OCI-LY1 (cell line): ENCODE results near the gene IPO13.

Experiments used
- H2AFZ ChIP-seq: fragments of 200-600 bp; sonication (generic), shearing (Covaris generic); 2 replicates; pipeline ENCODE4 v1.6.0; 2014; ENCODE audit warnings: antibody characterized with exemption, mild to moderate bottlenecking, low read length
- H3F3A ChIP-seq: fragments of 200-600 bp; sonication (generic), shearing (Covaris generic); 2 replicates; pipeline ENCODE4 v1.6.0; 2014; ENCODE audit warnings: mild to moderate bottlenecking, antibody characterized with exemption, low read length, moderate library complexity; ENCODE audit not compliant: insufficient read depth
- H3K27ac ChIP-seq: fragments of 200-600 bp; sonication (generic); 2 replicates; pipeline ENCODE4 v1.5.1; 2014; ENCODE audit warnings: low read length, mixed run types, mild to moderate bottlenecking, low read depth; ENCODE audit not compliant: poor library complexity, severe bottlenecking
- H3K27me3 ChIP-seq: fragments of 200-600 bp; sonication (generic); 2 replicates; pipeline ENCODE4 v1.6.0; 2014; ENCODE audit warnings: antibody characterized with exemption, mild to moderate bottlenecking, low read length, moderate library complexity; ENCODE audit not compliant: insufficient read depth
- H3K36me3 ChIP-seq: fragments of 200-600 bp; sonication (generic); 2 replicates; pipeline ENCODE4 v1.6.1; 2014; ENCODE audit warnings: mild to moderate bottlenecking, antibody characterized with exemption, low read length, moderate library complexity, mixed read lengths; ENCODE audit not compliant: insufficient read depth
- H3K4me1 ChIP-seq: fragments of 200-600 bp; sonication (generic); 2 replicates; pipeline ENCODE4 v1.5.1; 2014; ENCODE audit warnings: mild to moderate bottlenecking, low read length, moderate library complexity; ENCODE audit not compliant: insufficient read depth, severe bottlenecking
- H3K4me2 ChIP-seq: fragments of 200-600 bp; sonication (generic), shearing (Covaris generic); 2 replicates; pipeline ENCODE4 v1.6.1; 2014; ENCODE audit warnings: low read length
- H3K4me3 ChIP-seq: fragments of 200-600 bp; sonication (generic); 2 replicates; pipeline ENCODE4 v1.5.1; 2014; ENCODE audit warnings: low read length, low read depth, mild to moderate bottlenecking, mixed read lengths; ENCODE audit not compliant: poor library complexity, severe bottlenecking
- H3K79me2 ChIP-seq: fragments of 200-600 bp; shearing (Covaris generic); 2 replicates; pipeline ENCODE4 v1.6.1; 2016; ENCODE audit warnings: mixed run types, low read length, mixed read lengths; ENCODE audit not compliant: insufficient read depth
- H3K9ac ChIP-seq: fragments of 200-600 bp; sonication (generic), shearing (Covaris generic); 2 replicates; pipeline ENCODE4 v1.6.1; 2014; ENCODE audit warnings: mild to moderate bottlenecking, low read length, mixed read lengths
- H3K9me2 ChIP-seq: fragments of 200-600 bp; sonication (generic), shearing (Covaris generic); 2 replicates; pipeline ENCODE4 v1.6.1; 2014; ENCODE audit warnings: low read depth, mild to moderate bottlenecking, low read length, mixed read lengths
- H3K9me3 ChIP-seq: fragments of 200-600 bp; shearing (Covaris generic); 2 replicates; pipeline ENCODE4 v1.6.1; 2014; ENCODE audit warnings: low read length, mixed read lengths
- H4K20me1 ChIP-seq: fragments of 200-600 bp; sonication (generic), shearing (Covaris generic); 2 replicates; pipeline ENCODE4 v1.6.0; 2016; ENCODE audit warnings: mild to moderate bottlenecking, low read length; ENCODE audit not compliant: insufficient read depth
- EZH2 ChIP-seq: fragments of 200-600 bp; sonication (generic), shearing (Covaris generic); IDR thresholded peaks from 2 replicates; pipeline ENCODE4 v1.8.0; 2017; ENCODE audit warnings: borderline replicate concordance, mixed run types, mild to moderate bottlenecking, antibody characterized with exemption, low read length, moderate library complexity, mixed read lengths
- TF ChIP-seq, protein P1 (sequence below): fragments of 200-600 bp; sonication (generic), shearing (Covaris generic); IDR thresholded peaks from 2 replicates; pipeline ENCODE4 v1.5.1; 2017; ENCODE audit warnings: mild to moderate bottlenecking, antibody characterized with exemption, low read length, moderate library complexity, mixed read lengths

Gene IPO13

DNA sequence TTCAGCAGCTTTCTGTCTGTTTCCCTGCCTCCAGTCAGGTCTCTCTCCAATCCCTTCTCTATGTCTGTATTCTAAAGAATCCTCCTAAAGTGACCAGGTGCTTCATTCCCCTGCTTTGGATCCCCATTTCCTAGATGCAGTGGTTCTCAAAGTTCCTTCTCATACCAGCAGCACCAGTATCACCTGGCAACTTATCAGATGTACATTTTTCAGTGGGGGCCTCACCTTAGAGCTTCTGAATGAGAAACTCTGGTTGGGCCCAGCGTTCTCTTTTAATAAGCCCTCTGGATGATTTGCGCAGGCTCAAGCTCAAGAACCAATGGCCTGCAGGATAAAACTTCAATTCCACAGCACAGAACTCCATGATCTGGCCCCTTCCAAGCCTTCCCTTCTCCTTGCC lies 38.5 kb upstream of the IPO13 start:
- no peaks in the 10 kb centered on the region for H3K36me3 ChIP-seq
- H3K4me2 ChIP-seq, result no peak overlapping the region
- H2AFZ ChIP-seq, result no peak overlapping the region
- no peaks in the 10 kb centered on the region for H3K9me3 ChIP-seq
- no peaks in the 10 kb centered on the region for H3K79me2 ChIP-seq
- no peak overlapping the region for H3K27ac ChIP-seq
- H4K20me1 ChIP-seq, result no peaks in the 10 kb centered on the region
- H3K9ac ChIP-seq, result no peak overlapping the region
- H3K4me3 ChIP-seq, result no peak overlapping the region
- no peaks in the 10 kb centered on the region for H3K4me1 ChIP-seq
- H3K27me3 ChIP-seq, result no peaks in the 10 kb centered on the region
- no peak for TF ChIP-seq EZH2
- TF ChIP-seq, protein P1, sequence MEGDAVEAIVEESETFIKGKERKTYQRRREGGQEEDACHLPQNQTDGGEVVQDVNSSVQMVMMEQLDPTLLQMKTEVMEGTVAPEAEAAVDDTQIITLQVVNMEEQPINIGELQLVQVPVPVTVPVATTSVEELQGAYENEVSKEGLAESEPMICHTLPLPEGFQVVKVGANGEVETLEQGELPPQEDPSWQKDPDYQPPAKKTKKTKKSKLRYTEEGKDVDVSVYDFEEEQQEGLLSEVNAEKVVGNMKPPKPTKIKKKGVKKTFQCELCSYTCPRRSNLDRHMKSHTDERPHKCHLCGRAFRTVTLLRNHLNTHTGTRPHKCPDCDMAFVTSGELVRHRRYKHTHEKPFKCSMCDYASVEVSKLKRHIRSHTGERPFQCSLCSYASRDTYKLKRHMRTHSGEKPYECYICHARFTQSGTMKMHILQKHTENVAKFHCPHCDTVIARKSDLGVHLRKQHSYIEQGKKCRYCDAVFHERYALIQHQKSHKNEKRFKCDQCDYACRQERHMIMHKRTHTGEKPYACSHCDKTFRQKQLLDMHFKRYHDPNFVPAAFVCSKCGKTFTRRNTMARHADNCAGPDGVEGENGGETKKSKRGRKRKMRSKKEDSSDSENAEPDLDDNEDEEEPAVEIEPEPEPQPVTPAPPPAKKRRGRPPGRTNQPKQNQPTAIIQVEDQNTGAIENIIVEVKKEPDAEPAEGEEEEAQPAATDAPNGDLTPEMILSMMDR, result no peak
- H3K9me2 ChIP-seq, result no peaks in the 10 kb centered on the region
- no peaks in the 10 kb centered on the region for H3F3A ChIP-seq

DNA sequence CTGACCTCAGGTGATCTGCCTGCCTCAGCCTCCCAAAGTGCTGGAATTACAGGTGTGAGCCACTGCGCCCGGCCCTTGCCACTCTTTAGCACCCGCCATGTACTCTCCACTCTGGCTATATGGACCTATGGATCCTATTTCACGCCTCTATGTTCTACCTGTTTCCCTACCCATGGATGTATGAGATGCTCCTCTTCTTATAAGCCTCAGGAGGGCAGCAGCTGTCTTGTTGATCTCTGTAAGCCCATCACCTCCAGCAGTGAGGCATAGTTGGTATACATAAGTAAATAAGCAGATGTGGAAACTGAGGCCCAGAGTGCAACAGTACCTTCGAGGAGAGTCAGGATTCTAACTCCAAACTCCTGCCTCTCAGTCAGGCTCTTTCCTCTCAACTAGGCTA lies 37.9 kb upstream of the IPO13 start:
- H3F3A ChIP-seq, result no peaks in the 10 kb centered on the region
- no peak overlapping the region for H3K4me2 ChIP-seq
- H3K9me2 ChIP-seq, result no peaks in the 10 kb centered on the region
- H3K4me1 ChIP-seq, result no peaks in the 10 kb centered on the region
- no peaks in the 10 kb centered on the region for H4K20me1 ChIP-seq
- no peak overlapping the region for H3K9ac ChIP-seq
- H3K4me3 ChIP-seq, result no peak overlapping the region
- no peak overlapping the region for H2AFZ ChIP-seq
- no peaks in the 10 kb centered on the region for H3K36me3 ChIP-seq
- no peaks in the 10 kb centered on the region for H3K79me2 ChIP-seq
- no peak for TF ChIP-seq EZH2
- TF ChIP-seq, protein P1, result peak; percentile 28; the same call in 1 of the 2 replicates
- no peaks in the 10 kb centered on the region for H3K27me3 ChIP-seq
- no peak overlapping the region for H3K27ac ChIP-seq
- no peaks in the 10 kb centered on the region for H3K9me3 ChIP-seq

DNA sequence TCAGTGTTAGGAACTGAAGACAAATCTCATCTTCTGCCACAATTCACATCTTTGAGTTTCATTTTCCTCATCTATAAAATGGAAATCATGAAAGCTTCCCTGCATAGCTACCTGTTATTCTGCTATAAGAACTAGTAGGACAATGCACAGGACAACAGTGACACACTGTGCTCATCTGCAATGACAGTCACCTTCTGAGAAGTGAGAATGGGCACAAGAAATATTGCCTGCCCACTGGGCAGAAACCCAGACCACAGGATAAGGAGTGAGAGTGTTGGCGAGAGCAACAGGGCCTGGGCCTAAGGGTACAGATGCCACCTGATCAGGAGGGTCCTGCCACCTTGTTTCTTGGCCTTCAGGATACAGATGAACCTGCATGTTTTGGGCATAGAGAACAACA lies 36.4 kb upstream of the IPO13 start:
- Histone ChIP-seq H3K27me3 (no peaks in the 10 kb centered on the region), H3K4me2 (no peak overlapping the region), H3K4me3 (no peak overlapping the region), H3K9ac (no peak overlapping the region), H3K79me2 (no peaks in the 10 kb centered on the region), H2AFZ (no peak overlapping the region), H3K4me1 (no peaks in the 10 kb centered on the region), H3K9me2 (no peaks in the 10 kb centered on the region), H3K36me3 (no peaks in the 10 kb centered on the region), H3F3A (no peaks in the 10 kb centered on the region), H3K27ac (no peak overlapping the region), H3K9me3 (no peaks in the 10 kb centered on the region), H4K20me1 (no peaks in the 10 kb centered on the region)
- no peak for TF ChIP-seq EZH2
- TF ChIP-seq, protein P1, result peak; percentile 25; the same call in 1 of the 2 replicates
